NCI-H524 treated with DMSO at 0.1 percent for 48 hours (cell line): Measurements from ENCODE around the gene STAU1.
"Not testable (repeated sequence)": the region's sequence is repeated elsewhere in the genome, so short reads cannot be mapped to it uniquely, and the experiment has no call there.

Experiments
- DNase-seq: peaks from one replicate; lab custom pipeline; 2025; lab: John Stamatoyannopoulos, UW

Gene STAU1

DNA sequence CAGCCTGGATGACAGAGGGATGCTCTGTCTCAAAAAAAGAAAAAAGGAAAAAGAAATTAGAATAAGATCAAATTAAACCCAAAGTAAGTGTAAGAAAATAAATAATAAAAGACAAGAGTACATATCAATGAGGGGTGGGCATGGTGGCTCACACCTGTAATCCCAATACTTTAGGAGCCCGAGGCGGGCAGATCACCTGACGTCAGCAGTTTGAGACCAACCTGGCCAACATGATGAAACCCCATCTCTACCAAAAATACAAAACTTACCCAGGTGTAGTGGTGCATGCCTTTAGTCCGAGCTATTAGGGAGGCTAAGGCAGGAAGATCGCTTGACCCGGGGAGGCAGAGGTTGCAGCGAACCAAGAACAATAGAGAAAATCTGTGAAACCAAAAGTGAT, 14.9 kb upstream of the STAU1 start:
- no peak for DNase-seq

DNA sequence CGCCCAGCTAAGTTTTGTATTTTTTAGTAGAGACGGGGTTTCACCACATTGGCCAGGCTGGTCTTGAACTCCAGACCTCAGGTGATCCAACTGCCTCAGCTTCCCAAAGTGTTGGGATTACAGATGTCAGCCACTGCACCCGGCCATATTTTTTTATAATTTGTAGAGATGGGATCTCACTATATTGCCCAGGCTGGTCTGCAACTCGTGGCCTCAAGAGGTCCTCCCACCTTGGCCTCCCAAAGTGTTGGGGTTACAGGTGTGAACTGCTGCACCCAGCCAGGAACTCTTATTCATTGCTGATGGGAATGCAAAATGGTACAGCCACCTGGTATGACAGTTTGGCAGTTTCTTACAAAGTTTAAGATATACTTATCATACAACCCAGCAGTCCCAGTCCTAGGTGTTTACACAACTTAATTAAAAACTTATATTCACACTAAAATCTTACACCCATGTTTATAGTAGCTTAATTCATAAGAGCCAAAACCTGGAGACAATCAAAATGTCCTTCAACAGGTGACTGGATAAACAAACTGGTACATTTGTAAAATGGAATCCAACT, 11.7 kb upstream of the STAU1 start:
- DNase-seq = no peak

DNA sequence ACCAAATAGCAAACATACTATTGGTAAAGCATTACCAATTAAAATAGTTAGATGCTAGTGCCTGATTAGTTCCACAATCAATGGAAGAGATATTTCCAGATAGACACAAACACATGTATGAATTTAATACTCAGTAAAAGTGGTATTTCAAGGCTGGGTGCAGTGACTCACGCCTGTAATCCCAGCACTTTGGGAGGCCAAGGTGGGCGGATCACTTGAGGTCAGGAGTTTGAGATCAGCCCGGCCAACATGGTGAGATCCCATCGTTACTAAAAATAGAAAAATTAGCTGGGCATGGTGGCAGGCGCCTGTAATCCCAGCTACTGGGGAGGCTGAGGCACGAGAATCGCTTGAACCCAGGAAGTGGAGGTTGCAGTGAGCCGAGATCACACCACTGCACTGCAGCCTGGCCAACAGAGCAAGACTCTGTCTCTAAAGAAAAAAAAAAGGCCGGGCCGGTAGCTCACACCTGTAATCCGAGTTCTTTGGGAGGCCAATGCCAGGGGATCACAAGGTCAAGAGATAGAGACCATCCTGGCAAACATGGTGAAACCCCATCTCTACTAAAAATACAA, 4.9 kb upstream of the STAU1 start:
- DNase-seq = not testable (repeated sequence)

DNA sequence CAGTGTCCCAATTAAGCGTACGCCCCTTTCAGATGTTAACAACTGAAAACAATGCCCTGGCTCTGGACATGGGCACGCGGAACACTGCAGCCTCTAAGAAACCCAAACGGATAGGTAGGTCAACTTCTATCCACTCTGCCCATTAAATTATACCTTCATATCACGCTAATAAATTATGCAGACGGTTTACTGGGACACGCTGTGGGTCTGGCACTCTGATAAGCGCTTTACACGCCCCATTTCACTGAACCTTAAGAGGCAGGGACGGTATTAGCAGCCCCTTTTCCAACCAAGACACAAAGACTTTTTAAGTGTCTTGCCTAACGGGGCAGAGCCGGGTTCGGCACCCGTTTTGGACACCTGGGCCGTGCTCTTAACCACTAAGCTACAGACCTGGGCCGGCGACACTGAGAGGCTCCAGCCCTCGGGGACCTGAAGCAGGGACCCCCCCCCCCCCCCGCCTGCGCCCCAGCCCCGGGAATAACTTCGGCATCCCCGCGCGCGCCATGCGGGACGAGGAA, 744 bp downstream of the STAU1 start:
- no peak for DNase-seq

DNA sequence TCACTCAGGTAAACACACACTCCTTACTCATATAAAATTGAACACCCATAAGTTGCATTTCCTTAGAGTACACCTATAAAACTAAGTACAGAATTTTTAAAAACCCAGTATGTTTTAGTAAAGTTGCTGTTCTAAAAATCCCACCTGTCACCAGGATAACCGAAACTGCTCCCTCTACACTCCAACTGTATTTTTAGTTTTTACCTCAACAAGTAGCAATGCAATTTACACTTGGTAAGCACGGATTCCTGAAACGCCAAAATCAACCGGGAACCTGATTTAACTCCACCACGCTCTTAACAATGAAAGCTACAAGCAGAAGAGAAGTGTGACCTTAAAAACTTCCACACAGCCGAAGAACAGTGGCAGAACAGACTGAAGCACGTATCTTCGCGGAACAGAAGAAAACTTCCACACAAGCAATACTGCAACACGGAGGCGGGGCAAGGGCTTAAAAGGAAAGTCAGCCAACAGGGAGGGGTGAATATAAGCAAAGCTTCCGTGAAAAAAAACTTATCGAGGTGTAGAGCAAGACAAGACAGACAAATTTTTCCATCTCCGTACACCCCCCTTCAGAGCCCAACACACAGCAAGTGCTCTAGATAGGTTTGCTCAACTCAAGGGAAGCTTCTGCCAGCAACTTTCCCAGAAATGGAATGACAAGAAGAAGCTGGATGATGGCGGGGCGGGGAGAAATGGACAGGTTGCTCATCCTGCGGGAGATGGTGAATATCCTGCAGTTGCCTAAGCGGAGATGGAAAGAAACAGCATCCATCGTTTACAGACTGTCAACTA, 1.4 kb downstream of the STAU1 start:
- no peak for DNase-seq

DNA sequence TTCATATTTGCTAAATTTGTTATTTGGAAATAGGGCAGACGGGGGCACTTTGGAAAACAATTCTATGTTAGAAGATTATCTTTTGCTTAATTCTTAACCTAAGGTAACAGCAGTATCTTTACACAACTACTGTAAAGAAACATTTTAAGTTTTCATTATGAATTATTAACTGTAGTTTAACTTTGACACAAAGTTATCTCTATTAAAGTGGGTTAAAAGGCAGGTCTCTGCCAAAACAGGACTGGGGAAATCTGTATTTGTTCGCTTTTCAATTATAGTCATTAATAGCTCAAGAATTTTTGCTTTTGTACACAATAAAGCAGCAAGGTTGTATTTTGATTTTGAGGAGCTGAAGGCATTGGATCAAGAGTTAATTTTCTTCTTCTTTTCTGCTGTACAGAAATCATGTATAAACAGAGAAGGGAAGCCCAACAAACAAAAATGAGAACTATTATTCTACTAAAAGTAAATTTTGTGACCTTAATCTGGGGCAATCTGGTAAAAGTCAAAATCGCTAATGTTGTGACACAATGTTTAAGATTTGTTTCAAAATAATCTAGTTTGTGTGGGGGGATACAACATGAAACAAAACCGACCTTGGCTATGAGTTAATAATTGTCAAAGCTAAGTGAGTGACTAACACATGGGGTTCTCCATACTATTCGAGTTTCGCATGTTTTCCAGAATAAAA, 2.9 kb downstream of the STAU1 start:
- DNase-seq = no peak

- no peak for DNase-seq
These were observed 3.5 kb downstream of the STAU1 start for GRCh38 chr20:49184691-49185070.

- not testable (repeated sequence) for DNase-seq
These were observed 4.0 kb downstream of the STAU1 start for GRCh38 chr20:49184084-49184501.

DNA sequence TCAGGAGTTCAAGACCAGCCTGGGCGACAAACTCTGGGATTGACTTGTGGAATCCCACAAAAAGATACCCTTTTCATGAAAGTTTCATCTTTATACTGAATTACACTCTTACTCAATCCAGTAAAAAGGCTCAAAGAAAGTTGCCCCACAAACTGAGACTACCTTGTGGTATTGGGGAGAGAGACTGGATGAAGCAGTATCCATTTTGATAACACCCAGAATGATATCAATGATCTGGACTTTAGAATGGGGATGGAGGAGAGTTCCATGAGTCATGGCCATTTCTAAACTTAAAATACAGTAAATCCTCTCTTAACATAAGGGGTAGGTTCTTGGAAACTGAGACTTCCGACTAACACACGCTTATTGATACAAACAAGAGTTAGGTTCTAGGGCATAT, 4.7 kb downstream of the STAU1 start:
- no peak for DNase-seq

DNA sequence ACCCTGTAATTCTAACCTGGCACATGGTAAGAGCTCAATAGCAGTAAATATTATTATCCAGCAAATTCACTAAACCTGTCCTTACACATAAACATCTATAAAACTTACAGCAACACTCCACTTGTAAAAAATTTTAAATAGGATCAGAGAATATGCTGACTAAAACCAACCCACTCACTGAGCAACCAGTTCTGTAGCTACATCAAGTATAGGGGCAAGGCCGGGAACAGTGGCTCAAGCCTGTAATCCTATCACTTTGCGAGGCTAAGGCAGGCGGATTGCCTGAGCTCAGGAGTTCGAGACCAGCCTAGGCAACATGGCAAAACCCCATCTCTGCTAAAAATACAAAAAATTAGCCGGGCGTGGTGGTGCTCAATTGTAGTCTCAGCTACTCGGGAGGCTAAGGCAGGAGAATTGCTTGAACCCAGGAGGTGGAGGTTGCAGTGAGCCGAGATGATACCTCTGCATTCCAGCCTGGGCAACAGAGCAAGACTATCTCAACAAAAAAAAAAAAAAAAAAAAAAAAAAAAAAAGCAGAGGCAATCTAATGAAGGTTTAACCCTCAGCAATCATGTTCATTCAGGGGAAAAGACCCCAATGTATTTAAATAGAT, 6.8 kb downstream of the STAU1 start:
- DNase-seq = no peak

DNA sequence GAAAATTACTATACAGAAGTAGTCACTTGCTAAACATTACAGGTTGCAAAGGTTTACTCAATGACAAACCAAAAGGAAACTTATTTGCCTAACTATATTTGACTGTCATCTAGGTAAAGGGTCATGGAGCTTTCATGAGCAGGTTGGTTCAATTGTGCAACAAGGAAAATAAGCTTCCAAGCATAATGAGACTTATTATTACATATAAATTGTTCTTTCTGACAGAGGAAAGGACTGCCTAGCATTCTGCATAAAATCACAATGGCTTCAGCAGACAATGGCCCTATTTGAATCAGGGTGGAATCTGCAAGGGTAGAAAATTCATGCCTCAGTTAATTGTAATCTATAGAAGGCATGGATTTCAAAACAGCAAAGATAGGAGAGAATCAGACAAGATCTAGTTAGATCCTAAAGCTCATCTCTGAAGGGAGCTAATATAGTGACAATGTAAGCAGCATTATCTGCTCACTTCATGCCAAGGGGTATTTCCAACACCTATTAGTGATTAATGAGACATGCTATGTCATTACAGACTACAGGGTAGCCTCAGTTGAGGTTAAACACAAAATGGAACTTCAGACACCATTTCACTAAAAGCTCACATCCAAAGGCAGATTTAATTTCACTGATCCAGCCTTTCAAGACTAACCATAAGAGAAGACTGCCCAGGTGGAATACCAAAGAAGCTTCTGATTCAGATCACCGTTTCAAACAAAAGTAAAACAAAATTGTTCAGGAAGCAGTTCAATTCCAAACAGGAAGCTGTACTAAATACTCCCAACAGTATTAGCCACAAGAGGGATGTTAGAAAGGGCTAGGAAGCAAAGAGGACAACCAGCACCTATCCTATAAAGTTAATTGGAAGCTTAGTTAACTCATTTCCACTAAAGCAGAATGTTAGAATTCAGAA, 8.5 kb downstream of the STAU1 start:
- no peak for DNase-seq

- DNase-seq = no peak
These were observed 14.0 kb downstream of the STAU1 start for GRCh38 chr20:49174183-49174582.

DNA sequence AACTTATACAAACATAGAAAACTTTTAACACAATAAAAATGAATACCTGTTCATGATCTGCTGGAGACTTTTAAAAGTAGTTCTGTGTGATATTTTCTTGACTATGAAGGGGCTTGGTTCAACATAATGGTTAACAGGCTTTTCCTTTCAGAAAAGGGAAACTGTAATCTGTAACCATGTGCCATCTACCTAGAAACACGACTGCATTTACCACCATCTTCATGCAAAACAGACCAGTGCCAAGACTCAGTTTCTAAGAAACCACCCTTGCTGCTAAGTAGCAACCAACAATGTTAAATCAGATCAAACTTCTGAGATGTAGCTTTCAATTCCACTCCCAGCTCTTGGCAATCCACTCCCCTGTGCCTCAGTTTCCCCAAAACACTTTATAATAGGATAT, 15.7 kb downstream of the STAU1 start:
- no peak for DNase-seq

DNA sequence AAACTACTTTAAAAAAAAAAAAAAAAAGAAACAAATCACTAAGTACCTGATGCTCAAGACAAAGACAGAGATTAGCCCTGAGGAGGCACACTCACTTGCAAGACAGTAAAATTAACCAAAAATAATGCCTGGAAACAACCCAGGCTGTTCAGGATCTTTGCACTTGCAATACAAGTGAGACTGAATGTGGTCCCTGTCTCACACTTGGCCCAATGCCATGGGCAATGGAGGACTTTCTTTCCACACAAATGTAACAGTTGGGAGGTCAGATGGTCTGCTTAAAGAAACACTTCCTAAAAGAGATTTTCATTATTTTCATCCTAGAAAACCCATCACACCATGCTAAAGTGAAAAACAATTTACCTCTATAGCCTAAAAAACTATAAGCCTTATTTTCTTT, 16.2 kb downstream of the STAU1 start:
- DNase-seq = no peak

DNA sequence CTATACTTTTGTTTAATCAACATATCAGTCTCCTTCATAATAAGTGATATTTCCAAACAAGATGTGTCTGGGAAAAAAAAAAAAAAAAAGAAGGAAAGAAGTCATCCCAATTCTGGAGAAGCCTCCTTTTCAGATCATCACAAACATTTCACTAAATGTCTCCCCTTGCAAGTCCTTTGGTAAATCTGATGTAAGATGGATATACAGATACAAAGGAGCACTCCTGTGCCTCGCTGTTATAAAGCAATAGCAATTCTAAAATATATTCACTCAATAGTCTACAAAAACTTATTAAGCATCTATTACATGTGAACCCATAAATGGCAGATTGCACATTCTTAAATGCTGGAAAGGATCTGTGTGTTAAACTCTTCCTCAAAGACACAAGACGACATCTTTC, 17.4 kb downstream of the STAU1 start:
- no peak for DNase-seq

DNA sequence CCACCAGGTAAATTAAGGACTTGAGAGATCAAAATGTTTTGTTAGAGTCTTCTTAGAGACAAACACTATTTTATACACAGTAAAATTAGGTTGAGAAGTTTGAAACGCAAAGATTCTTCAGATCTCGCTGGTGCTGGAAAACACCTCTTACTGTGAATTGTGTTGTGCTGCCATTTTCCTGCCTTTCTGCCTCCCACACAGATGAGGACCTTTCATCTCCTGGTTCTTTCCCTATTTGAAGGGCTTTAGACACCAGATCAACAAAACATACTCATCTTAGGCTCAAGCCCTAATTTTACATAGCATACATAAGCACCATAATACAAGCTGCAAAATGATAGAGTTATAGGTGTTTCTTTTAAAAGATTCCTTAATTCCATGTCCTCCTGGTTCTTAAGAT, 18.6 kb downstream of the STAU1 start:
- no peak for DNase-seq

- not testable (repeated sequence) for DNase-seq
These were observed 19.3 kb downstream of the STAU1 start for GRCh38 chr20:49168864-49169263.

DNA sequence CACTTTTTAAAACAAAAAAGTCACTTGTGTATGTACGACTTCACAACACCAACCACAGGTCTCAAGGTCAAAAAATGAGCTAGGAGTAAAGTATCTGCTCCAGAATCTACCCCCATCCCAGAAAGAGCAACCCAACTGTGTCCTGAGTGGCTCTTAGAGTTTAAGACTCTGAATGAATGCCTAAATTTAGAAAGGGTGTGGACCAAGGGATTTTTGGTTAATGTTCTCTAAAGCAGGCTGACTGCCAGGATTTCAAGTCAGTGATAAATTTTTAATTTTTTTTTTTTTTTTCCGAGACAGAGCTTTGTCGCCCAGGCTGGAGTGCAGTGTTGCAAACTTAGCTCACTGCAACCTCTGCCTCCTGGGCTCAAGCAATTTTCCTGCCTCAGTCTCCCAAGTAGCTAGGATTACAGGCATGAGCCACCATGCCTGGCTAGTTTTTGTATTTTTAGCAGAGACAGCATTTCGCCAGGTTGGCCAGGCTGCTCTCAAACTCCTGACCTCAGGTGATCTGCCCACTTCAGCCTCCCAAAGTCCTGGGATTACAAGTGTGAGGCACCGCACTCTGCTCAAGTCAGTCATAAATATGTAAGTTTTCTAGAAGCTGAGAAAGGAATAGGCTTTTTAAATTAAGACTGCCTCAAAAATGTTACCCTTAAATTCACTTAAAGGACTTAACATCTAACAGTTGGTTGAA, 20.2 kb downstream of the STAU1 start:
- DNase-seq = no peak

GRCh38 chr20:49166534-49167449, 21.3 kb downstream of the STAU1 start:
- DNase-seq = no peak

- DNase-seq = no peak
These were observed 22.5 kb downstream of the STAU1 start for GRCh38 chr20:49165611-49166010.
